H1 (cell line): Measurements from ENCODE around the gene TMEM271.

Experiments
- BACH1 ChIP-seq: IDR thresholded peaks from 2 replicates; pipeline ENCODE4 v1.6.1; 2012; ENCODE audit warnings: low read length, improper control_type of control experiment
- BCL11A ChIP-seq, 2 experiments: IDR thresholded peaks; one replicate each; pipeline ENCODE4 v1.6.1; 2011; ENCODE audit warnings: low read depth in 2 of 2, low read length in 2 of 2, mild to moderate bottlenecking in 2 of 2
- BRCA1 ChIP-seq: IDR thresholded peaks from 2 replicates; pipeline ENCODE4 v1.6.1; 2012; ENCODE audit warnings: low read depth, low read length, improper control_type of control experiment
- CREB1 ChIP-seq: IDR thresholded peaks from 2 replicates; pipeline ENCODE4 v1.6.1; 2012; ENCODE audit warnings: inconsistent platforms
- NRF1 ChIP-seq: IDR thresholded peaks from 2 replicates; pipeline ENCODE4 v1.6.1; 2011; ENCODE audit warnings: mild to moderate bottlenecking, low read depth, low read length, improper control_type of control experiment
- POLR2A ChIP-seq, 2 experiments: IDR thresholded peaks; 1 replicate in 1 of 2; 2 replicates in 1 of 2; pipeline ENCODE4 v1.6.1; 2011; ENCODE audit warnings: low read depth in 2 of 2, low read length in 2 of 2, mild to moderate bottlenecking in 2 of 2; ENCODE audit errors: control extremely low read depth in 1 of 2
- SUZ12 ChIP-seq: fragments of 200-600 bp; sonication (generic); IDR thresholded peaks from 2 replicates; pipeline ENCODE4 v1.6.1; 2012; ENCODE audit warnings: mild to moderate bottlenecking, inconsistent platforms, low read length, moderate library complexity, mixed read lengths
- TAF1 ChIP-seq: IDR thresholded peaks from 2 replicates; pipeline ENCODE4 v1.6.1; 2011; ENCODE audit warnings: mild to moderate bottlenecking, low read depth, low read length
- TF ChIP-seq, protein P1 (sequence below), 3 experiments: IDR thresholded peaks; 1 replicate in 2 of 3; 2 replicates in 1 of 3; pipeline versions ENCODE4 v1.5.1 to v1.6.1; 2011; ENCODE audit warnings: low read length in 3 of 3, mild to moderate bottlenecking in 3 of 3, inconsistent platforms in 2 of 3, low read depth in 1 of 3, moderate library complexity in 1 of 3; ENCODE audit not compliant: insufficient read depth in 1 of 3; ENCODE audit errors: control extremely low read depth in 1 of 3

DNA sequence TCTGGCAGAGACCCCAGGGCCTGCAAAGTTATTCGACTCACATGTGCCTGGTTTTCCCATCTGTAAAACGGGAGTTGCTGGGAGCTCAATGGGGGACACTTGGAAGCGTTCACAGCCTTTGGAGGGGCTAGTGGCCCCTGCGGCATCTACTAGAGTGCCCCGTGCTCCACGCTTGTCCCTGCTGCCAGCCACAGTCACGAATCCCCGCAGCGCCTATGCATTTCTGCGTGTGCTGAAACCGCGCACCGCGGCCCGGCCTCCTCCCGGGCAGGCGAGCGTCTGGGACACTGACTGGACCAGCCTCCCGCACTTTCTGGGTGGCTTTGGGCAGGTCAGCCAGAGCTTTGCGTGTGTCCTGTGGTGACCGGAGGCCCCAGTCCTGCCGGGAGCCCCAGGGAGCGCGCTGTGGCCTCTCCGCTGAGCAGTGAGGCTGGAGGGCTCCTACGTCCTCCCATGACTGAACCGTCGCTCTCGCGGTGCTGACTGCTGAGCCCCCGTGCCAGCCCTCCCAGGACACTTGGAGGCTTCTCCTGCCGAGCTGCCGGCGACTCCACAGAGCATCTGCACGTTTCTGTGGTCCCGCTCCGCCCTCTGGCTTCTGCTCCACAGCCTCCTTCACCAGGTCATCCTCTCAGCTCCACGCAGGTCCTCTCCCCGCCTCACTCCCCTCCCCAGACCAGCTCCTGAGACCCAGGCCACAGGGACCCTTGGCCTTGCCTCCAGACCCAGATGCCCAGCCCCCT lies 40.7 kb downstream of the TMEM271 start:
- TF ChIP-seq BRCA1 (no peak), BACH1 (no peak), TAF1 (no peak), CREB1 (no peak), POLR2A (IDR thresholded peaks at IDR 0.05; ENCODE audit: control extremely low read depth in 1 of 2, low read depth in 2 of 2, low read length in 2 of 2) (no peak), NRF1 (no peak), SUZ12 (no peak), BCL11A (IDR thresholded peaks at IDR 0.05; ENCODE audit: low read depth in 2 of 2, low read length in 2 of 2) (no peak)
- TF ChIP-seq, protein P1, sequence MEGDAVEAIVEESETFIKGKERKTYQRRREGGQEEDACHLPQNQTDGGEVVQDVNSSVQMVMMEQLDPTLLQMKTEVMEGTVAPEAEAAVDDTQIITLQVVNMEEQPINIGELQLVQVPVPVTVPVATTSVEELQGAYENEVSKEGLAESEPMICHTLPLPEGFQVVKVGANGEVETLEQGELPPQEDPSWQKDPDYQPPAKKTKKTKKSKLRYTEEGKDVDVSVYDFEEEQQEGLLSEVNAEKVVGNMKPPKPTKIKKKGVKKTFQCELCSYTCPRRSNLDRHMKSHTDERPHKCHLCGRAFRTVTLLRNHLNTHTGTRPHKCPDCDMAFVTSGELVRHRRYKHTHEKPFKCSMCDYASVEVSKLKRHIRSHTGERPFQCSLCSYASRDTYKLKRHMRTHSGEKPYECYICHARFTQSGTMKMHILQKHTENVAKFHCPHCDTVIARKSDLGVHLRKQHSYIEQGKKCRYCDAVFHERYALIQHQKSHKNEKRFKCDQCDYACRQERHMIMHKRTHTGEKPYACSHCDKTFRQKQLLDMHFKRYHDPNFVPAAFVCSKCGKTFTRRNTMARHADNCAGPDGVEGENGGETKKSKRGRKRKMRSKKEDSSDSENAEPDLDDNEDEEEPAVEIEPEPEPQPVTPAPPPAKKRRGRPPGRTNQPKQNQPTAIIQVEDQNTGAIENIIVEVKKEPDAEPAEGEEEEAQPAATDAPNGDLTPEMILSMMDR (IDR thresholded peaks at IDR 0.05; ENCODE audit: control extremely low read depth in 1 of 3, insufficient read depth in 1 of 3, low read depth in 1 of 3, low read length in 3 of 3) = no peak
